Stimulated activated effector memory CD8-positive, alpha-beta T cell treated with anti-CD3 and anti-CD28 coated beads, Interleukin-12 subunit alpha, Interleukin-12 subunit beta, amount 100 ng/mL, for 72 hours (primary cell): ENCODE measurements around the gene C1RL.
"Not testable (repeated sequence)": the region's sequence is repeated elsewhere in the genome, so short reads cannot be mapped to it uniquely, and the experiment has no call there.

Experiments
- ATAC-seq: fragments of 150-1000 bp; cut with Tn5 transposase; 2 replicates; pipeline ENCODE4 v1.10.0; 2021
- DNase-seq, 2 donors: peaks; one replicate each; pipeline ENCODE4 v3.0.0; 2021 to 2022; ENCODE audit warnings: low spot score in 2 of 2
- H3K27ac Mint-ChIP-seq: one replicate; pipeline ENCODE4 v1.8.0; 2022; ENCODE audit warnings: mild to moderate bottlenecking, mixed read lengths
- H3K36me3 Mint-ChIP-seq: one replicate; pipeline ENCODE4 v1.8.0; 2022; ENCODE audit warnings: mild to moderate bottlenecking, mixed read lengths
- H3K4me1 Mint-ChIP-seq: one replicate; pipeline ENCODE4 v1.8.0; 2022; ENCODE audit warnings: mixed read lengths
- H3K4me3 Mint-ChIP-seq: one replicate; pipeline ENCODE4 v1.8.0; 2022; ENCODE audit warnings: mild to moderate bottlenecking, mixed read lengths
- H3K9me3 Mint-ChIP-seq: one replicate; pipeline ENCODE4 v1.8.0; 2022; ENCODE audit warnings: mixed read lengths

The C1RL gene

GRCh38 chr12:7058850-7059395 is 50.1 kb downstream of the C1RL start:
- ATAC-seq (no peak), DNase-seq (no peak)

GRCh38 chr12:7058163-7058845 is 50.7 kb downstream of the C1RL start:
- Mint-ChIP-seq H3K27ac (no peak overlapping the region), H3K36me3 (no peaks in the 10 kb centered on the region), H3K9me3 (no peaks in the 10 kb centered on the region), H3K4me1 (no peaks in the 10 kb centered on the region), H3K4me3 (no peak overlapping the region)
- ATAC-seq (no peak), DNase-seq (no peak)

More at GRCh38 chr12:7058850-7059395, 50.1 kb downstream of the C1RL start:
- Mint-ChIP-seq H3K27ac (no peak overlapping the region), H3K9me3 (no peaks in the 10 kb centered on the region), H3K36me3 (no peaks in the 10 kb centered on the region), H3K4me1 (no peaks in the 10 kb centered on the region), H3K4me3 (no peak overlapping the region)

- not testable (repeated sequence) for H3K4me1 Mint-ChIP-seq, ATAC-seq, H3K27ac Mint-ChIP-seq, H3K9me3 Mint-ChIP-seq, H3K36me3 Mint-ChIP-seq, H3K4me3 Mint-ChIP-seq, DNase-seq
These were observed 53.3 kb downstream of the C1RL start for GRCh38 chr12:7055736-7056135.

GRCh38 chr12:7054925-7055324 is 54.1 kb downstream of the C1RL start:
- no peak overlapping the region for H3K4me3 Mint-ChIP-seq
- ATAC-seq, result no peak
- no peaks in the 10 kb centered on the region for H3K4me1 Mint-ChIP-seq
- H3K9me3 Mint-ChIP-seq, result no peaks in the 10 kb centered on the region
- DNase-seq, result no peak
- H3K27ac Mint-ChIP-seq, result no peak overlapping the region
- no peaks in the 10 kb centered on the region for H3K36me3 Mint-ChIP-seq

- H3K4me3 Mint-ChIP-seq, H3K9me3 Mint-ChIP-seq, ATAC-seq, H3K27ac Mint-ChIP-seq, H3K36me3 Mint-ChIP-seq, DNase-seq: not testable (repeated sequence)
- peaks cover 12% of the 10 kb centered on the region for H3K4me1 Mint-ChIP-seq
These were observed 59.0 kb downstream of the C1RL start for GRCh38 chr12:7049973-7050372.

- not testable (repeated sequence) for ATAC-seq, H3K36me3 Mint-ChIP-seq, H3K27ac Mint-ChIP-seq, DNase-seq, H3K4me3 Mint-ChIP-seq, H3K9me3 Mint-ChIP-seq
- peaks cover 12% of the 10 kb centered on the region for H3K4me1 Mint-ChIP-seq
These were observed 59.5 kb downstream of the C1RL start for GRCh38 chr12:7049445-7049951.

- H3K36me3 Mint-ChIP-seq, result no peaks in the 10 kb centered on the region
- no peak for ATAC-seq
- DNase-seq, result no peak
These were observed 61.7 kb downstream of the C1RL start for GRCh38 chr12:7047306-7047705.

GRCh38 chr12:7046383-7047105 is 62.5 kb downstream of the C1RL start:
- DNase-seq, result no peak
- H3K4me1 Mint-ChIP-seq, result peaks cover 12% of the 10 kb centered on the region
- H3K27ac Mint-ChIP-seq, result peak overlapping the region; percentile 32
- no peak overlapping the region for H3K4me3 Mint-ChIP-seq
- no peaks in the 10 kb centered on the region for H3K9me3 Mint-ChIP-seq
- H3K36me3 Mint-ChIP-seq, result no peaks in the 10 kb centered on the region
- ATAC-seq, result no peak

More at GRCh38 chr12:7047306-7047705, 61.7 kb downstream of the C1RL start:
- Mint-ChIP-seq H3K9me3 (no peaks in the 10 kb centered on the region), H3K4me3 (no peak overlapping the region), H3K4me1 (peaks cover 12% of the 10 kb centered on the region), H3K27ac (peak overlapping the region; percentile 32)

- no peak for DNase-seq
- no peak overlapping the region for H3K4me3 Mint-ChIP-seq
These were observed 63.1 kb downstream of the C1RL start for GRCh38 chr12:7045913-7046312.

More at GRCh38 chr12:7045913-7046312, 63.1 kb downstream of the C1RL start:
- Mint-ChIP-seq H3K27ac (no peak overlapping the region), H3K9me3 (no peaks in the 10 kb centered on the region), H3K4me1 (peaks cover 12% of the 10 kb centered on the region), H3K36me3 (no peaks in the 10 kb centered on the region)
- ATAC-seq, result no peak
